Measurements from ENCODE around the gene SPOP. TPM values are rescaled to one million over a fixed set of nuclear protein-coding genes. Genes with fewer than 3 reads are reported as not detected.
"Not testable (repeated sequence)": the region's sequence is repeated elsewhere in the genome, so short reads cannot be mapped to it uniquely, and the experiment has no call there.

The SPOP gene
- polyA plus RNA-seq, 4 donors, result 61.0 to 70.6 (median 64.2) TPM

- DNase-seq (ENCODE audit: low read depth in 4 of 4, low spot score in 3 of 4), result no peak
Measured at GRCh38 chr17:49554694-49555494, 123.0 kb downstream of the SPOP start.

GRCh38 chr17:49553676-49554335 is 124.1 kb downstream of the SPOP start:
- DNase-seq (ENCODE audit: low read depth in 4 of 4, low spot score in 3 of 4), result no peak

GRCh38 chr17:49552070-49552751 is 125.7 kb downstream of the SPOP start:
- no peak for DNase-seq (ENCODE audit: low read depth in 4 of 4, low spot score in 3 of 4)

GRCh38 chr17:49551221-49552069 is 126.5 kb downstream of the SPOP start:
- no peak for DNase-seq (ENCODE audit: low read depth in 4 of 4, low spot score in 3 of 4)

GRCh38 chr17:49550764-49551163 is 127.1 kb downstream of the SPOP start:
- not testable (repeated sequence) for DNase-seq (ENCODE audit: low read depth in 4 of 4, low spot score in 3 of 4)

- no peak for DNase-seq (ENCODE audit: low read depth in 4 of 4, low spot score in 3 of 4)
Measured at GRCh38 chr17:49549691-49550678, 127.9 kb downstream of the SPOP start.

GRCh38 chr17:49549311-49549605 is 128.6 kb downstream of the SPOP start:
- DNase-seq (ENCODE audit: low read depth in 4 of 4, low spot score in 3 of 4), result no peak

Other genes with a start within 250 kb of the SPOP start
- gene NGFR, start 182.8 kb downstream of the SPOP start, polyA plus RNA-seq (ENCODE audit: insufficient read length in 4 of 4), result 1 to 10 TPM; 5.7 to 9.0 (median 6.2) TPM
- gene NXPH3, start 102.2 kb downstream of the SPOP start, polyA plus RNA-seq (ENCODE audit: insufficient read length in 4 of 4), result 1 to 10 TPM; 1.1 to 1.5 (median 1.3) TPM
- 10 to 100 TPM; 79.3 to 86.4 (median 83.1) TPM for gene SLC35B1, start 29.9 kb upstream of the SPOP start, polyA plus RNA-seq (ENCODE audit: insufficient read length in 4 of 4)
- 10 to 100 TPM; 18.0 to 21.8 (median 20.2) TPM for gene FAM117A, start 86.0 kb upstream of the SPOP start, polyA plus RNA-seq (ENCODE audit: insufficient read length in 4 of 4)
- gene KAT7, start 110.6 kb upstream of the SPOP start, polyA plus RNA-seq (ENCODE audit: insufficient read length in 4 of 4), result 10 to 100 TPM; 48.0 to 58.2 (median 52.1) TPM
- under 1 TPM in 1 of 4 donors, not detected in 3; 0.17 TPM for gene TAC4, start 170.0 kb upstream of the SPOP start, polyA plus RNA-seq (ENCODE audit: insufficient read length in 4 of 4)

Measured in right renal pelvis (tissue), 4 donors.